AG09319 (cell line): ENCODE data around the gene TERT.

Experiments
- DNase-seq: peaks from one replicate; pipeline ENCODE4 v3.0.0-alpha.2; 2010; ENCODE audit warnings: low read depth; ENCODE audit errors: extremely low read depth
- TF ChIP-seq, protein P1 (sequence below): IDR thresholded peaks from 2 replicates; pipeline ENCODE4 v1.5.1; 2011; ENCODE audit warnings: low read depth, mild to moderate bottlenecking, inconsistent platforms, low read length, moderate library complexity

Gene TERT

DNA sequence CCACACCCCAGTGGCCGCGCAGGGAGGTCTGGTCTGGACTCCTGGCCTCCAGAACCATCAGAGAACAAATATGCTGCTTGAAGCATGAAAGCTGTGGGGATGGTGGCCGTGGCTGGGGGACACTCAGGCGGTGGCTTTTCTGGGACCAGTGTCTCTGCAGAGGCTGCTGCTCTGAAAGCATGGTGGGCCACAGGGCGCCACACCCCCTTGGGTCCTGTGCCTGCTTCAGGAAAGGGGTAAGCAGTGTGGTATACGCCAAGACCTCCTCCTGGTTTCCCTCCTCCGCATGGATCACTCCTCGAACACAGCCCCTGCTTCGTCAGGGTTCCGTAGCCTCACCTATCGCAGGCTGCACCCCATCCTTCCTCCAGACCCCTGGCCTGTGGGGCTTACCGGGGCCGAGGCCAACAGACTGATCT lies 19.7 kb upstream of the TERT start:
- TF ChIP-seq, protein P1, sequence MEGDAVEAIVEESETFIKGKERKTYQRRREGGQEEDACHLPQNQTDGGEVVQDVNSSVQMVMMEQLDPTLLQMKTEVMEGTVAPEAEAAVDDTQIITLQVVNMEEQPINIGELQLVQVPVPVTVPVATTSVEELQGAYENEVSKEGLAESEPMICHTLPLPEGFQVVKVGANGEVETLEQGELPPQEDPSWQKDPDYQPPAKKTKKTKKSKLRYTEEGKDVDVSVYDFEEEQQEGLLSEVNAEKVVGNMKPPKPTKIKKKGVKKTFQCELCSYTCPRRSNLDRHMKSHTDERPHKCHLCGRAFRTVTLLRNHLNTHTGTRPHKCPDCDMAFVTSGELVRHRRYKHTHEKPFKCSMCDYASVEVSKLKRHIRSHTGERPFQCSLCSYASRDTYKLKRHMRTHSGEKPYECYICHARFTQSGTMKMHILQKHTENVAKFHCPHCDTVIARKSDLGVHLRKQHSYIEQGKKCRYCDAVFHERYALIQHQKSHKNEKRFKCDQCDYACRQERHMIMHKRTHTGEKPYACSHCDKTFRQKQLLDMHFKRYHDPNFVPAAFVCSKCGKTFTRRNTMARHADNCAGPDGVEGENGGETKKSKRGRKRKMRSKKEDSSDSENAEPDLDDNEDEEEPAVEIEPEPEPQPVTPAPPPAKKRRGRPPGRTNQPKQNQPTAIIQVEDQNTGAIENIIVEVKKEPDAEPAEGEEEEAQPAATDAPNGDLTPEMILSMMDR, result no peak
- DNase-seq, result no peak

DNA sequence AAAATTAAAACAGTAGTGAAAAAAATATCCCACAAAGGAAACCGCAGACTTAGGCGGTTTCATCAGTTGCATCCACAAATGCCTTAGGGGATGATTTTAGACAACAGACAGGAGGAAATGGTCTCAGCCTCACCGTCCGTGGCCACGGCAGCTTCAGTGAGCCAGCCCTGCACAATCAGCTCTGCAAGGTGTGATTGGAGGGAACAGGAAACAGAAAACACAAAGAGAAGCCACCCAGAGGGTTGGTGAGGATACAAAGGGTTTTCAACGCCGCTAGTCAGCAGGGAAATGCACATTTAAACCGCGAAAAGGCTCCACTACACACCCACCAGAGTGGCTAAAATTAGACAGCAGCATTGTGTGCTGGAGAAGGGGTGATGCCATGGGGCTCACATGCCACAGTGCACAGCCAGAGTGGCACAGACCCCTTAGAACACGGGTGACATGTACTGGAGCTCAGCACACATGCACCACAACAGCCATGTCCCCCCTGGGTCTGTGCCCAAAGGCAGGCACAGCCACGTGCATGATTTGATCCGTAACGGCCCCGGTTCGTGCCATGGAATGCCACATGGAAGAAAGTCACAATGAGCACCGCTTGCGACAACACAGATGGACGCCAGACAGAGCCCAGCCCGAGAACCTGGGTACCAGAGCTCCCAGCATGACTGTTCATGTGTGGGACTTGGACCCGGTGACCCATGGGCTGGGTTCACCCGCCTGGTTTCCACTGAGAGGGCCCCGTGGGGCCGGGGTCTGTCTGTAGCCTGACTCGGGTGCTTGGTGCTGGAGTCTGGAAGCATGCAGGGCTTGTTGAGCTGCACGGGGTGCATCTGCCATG lies 18.3 kb upstream of the TERT start:
- no peak for DNase-seq
- TF ChIP-seq, protein P1, result no peak

DNA sequence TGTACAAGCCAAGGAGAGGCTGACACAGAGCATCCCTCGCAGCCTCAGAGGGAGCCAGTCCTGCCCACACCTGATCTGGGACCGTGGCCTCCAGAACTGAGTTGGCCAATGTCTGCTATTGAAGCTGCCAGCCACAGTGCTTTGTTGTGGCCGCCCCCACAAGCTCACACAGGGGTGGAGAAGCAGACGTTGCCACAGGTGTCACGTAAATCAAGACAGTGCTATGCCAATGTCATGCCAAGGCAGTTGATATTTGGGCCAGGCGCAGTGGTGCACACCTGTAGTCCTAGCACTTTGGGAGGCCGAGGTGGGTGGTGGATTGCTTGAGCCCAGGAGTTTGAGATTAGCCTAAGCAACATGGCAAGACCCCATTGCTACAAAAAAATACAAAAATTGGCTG lies 17.3 kb upstream of the TERT start:
- DNase-seq, result no peak
- TF ChIP-seq, protein P1, result no peak

DNA sequence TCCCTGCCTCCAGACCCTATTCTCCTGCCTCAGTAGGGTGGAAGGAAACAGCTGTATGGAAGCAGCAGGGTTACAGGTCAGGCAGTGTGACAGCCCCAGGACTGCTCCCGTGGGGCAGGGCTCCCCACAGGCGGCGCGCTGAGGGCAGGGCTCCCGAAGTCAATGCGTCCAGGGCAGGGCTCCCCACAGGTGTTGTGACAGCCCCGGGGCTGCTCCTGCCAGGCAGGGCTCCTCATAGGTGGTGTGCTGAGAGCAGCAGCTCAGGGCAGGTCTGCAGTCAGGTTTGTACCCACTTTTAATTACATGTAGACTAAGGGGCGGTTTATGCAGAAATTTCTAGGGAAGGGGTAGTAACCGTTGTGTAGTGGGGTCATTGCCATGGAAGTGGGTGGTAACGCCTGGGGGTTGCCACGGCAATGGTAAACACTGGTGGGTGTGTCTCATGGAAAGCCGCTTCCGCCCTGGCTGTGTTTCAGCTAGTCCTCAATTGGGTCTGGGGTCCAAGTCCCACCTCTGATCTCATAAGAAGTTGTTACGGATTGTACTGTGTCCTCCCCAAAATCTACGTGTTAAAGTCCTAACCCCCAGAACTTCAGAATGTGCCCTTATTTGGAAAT lies 16.7 kb upstream of the TERT start:
- no peak for DNase-seq
- TF ChIP-seq, protein P1, result no peak

DNA sequence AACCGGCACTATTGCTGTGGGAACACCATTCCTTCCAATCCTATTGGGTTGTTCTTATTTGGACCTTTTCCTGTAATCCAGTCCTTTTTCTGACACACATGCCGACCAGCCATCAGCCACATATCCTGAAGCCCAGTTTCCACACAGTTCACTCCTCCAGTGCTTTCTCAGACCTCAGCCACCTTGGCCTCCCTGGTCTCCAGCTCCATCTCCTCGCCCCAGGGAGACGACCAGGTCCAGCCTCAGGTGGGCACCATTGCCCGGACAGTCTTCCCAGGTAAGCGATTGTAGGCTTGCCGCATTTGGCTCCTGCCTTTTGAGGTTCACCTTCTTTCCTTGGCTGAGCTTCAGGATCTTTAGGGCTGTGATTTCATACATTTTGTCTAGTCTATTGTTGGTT lies 15.2 kb upstream of the TERT start:
- DNase-seq, result no peak
- TF ChIP-seq, protein P1, result no peak

DNA sequence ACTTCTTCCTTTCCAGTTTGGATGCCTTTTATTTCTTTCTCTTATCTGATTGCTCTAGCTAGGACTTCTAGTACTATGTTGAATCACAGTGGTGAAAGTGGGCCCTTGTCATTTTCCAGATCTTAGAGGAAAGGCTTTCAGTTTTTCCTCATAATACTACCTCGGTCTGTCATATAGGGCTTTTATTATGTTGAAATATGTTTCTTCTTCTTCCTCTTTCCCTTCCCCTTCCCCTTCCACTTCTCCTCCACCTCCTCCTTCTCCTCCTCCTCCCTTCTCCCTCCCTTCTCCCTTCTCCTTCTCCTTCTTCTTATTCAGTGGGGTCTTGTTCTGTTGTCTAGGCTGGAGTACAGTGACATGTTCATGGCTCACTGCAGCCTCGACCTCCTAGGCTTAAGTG lies 9.2 kb upstream of the TERT start:
- no peak for DNase-seq
- TF ChIP-seq, protein P1, result no peak

DNA sequence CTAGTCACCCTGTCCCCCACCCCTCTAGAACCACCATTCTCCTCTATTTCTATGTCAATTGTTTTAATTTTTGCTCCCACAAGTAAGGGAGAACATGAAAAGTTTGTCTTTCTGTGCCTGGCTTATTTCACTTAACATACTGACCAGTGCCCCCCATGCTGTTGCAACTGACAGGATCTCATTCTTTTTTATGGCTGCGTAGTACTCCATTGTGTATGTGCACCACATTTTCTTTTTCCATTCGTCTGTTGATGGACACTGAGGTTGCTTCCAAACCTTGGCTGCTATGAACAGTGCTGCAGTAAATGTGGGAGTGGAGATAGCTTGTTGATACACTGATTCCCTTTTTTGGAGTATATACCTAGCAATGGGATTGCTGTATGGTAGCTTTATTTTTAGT lies 7.4 kb upstream of the TERT start:
- DNase-seq, result no peak

More for the DNA sequence above, 7.4 kb upstream of the TERT start:
- TF ChIP-seq, protein P1, result no peak
